Right lobe of liver (tissue), 6 donors: ENCODE measurements around the gene SRPK1. TPM values are rescaled to one million over a fixed set of nuclear protein-coding genes. Genes with fewer than 3 reads are reported as not detected.
A peak's percentile ranks its signal among the peaks of the same experiment; 100 is the strongest.

Experiments
- ATAC-seq, 4 donors: fragments of 200-7000 bp; cut with Tn5 transposase; one replicate each; pipeline ENCODE4 v1.9.1; 2020; ENCODE audit warnings: mild to moderate bottlenecking in 4 of 4, moderate library complexity in 4 of 4
- DNase-seq, 3 donors: peaks; one replicate each; pipeline ENCODE4 v3.0.0-alpha.2; 2020
- H3K27ac ChIP-seq, 3 donors: fragments of 200-600 bp; one replicate each; pipeline ENCODE4 v1.8.0; 2022
- H3K27me3 ChIP-seq, 2 donors: fragments of 200-600 bp; one replicate each; pipeline ENCODE4 v1.8.0; 2022
- H3K36me3 ChIP-seq, 4 donors: fragments of 200-600 bp; sonication (generic) in 1 of 4; one replicate each; pipeline versions ENCODE4 v1.5.1 to v1.8.0; 2017 to 2022; ENCODE audit warnings: control low read depth in 1 of 4
- H3K4me1 ChIP-seq, 4 donors: fragments of 200-600 bp; sonication (generic) in 1 of 4; one replicate each; pipeline versions ENCODE4 v1.5.1 to v1.8.0; 2017 to 2022; ENCODE audit warnings: control low read depth in 1 of 4
- H3K4me3 ChIP-seq, 3 donors: fragments of 200-600 bp; one replicate each; pipeline ENCODE4 v1.8.0; 2022
- H3K9me3 ChIP-seq, 4 donors: fragments of 200-600 bp; sonication (generic) in 1 of 4; one replicate each; pipeline versions ENCODE4 v1.5.1 to v1.8.0; 2017 to 2022; ENCODE audit warnings: control low read depth in 1 of 4
- POLR2A ChIP-seq: fragments of 450-650 bp; IDR thresholded peaks from one replicate; pipeline ENCODE4 v1.6.1; 2017; ENCODE audit warnings: antibody characterized with exemption, mild to moderate bottlenecking
- WGBS: methylation state at CpG from one replicate; pipeline ENCODE4 v1.1.6; 2018; ENCODE audit warnings: low coverage, low lambda C conversion rate; ENCODE audit not compliant: insufficient coverage; ENCODE audit errors: missing lambda C conversion rate; 5-methylcytosine and 5-hydroxymethylcytosine counted together
- intact Hi-C, 2 donors: fragments of 100-400 bp; cut with DNase I; formaldehyde crosslinking; loops; one replicate each; pipeline versions ENCODE4 v1.11.2 to v1.14.1; 2022
- long read RNA-seq: library from polyadenylated mRNA; unstranded; transcript quantifications from one replicate; pipeline ENCODE4 v2.0.0, GENCODE V29; 2019
- total RNA-seq, 6 experiments: library from RNA; depleted of rRNA in 2 of 6; stranded (reverse); fragments of >200 nt in 2 of 6; fragmentation: NEBNext Ultra II Directional in 3 of 6; extraction: Animal tissue kit (Norgen Biotek cat#: 25700) in 3 of 6; gene quantifications; one replicate each; pipeline versions ENCODE4 v1.1.0 to v1.2.4, GENCODE V29; 2016 to 2023
- TF ChIP-seq, protein P1 (sequence below), 4 donors: fragments of 200-600 bp in 3 of 4; fragments of 450-650 bp in 1 of 4; IDR thresholded peaks; one replicate each; pipeline versions ENCODE4 v1.5.1 to v1.8.0; 2016 to 2022; ENCODE audit warnings: antibody characterized with exemption in 4 of 4, mild to moderate bottlenecking in 2 of 4
- donor health status: DM: no; HTN: yes; CAD: no.
- donor health status: DM: no; HTN: no; CAD: no.
- donor health status: DM: no; HTN: no; CAD: no.
- donor health status: DM: no; HTN: yes; CAD: no.
- donor health status: DM: no; HTN: yes; CAD: no.

The SRPK1 gene
- total RNA-seq, result 10 to 100 TPM; 18.4 to 64.1 (median 26.4) TPM
- long read RNA-seq, partial matches to known transcripts, result 11 of 12 reads
- long read RNA-seq, other reads (novel, unspliced or antisense), result 1 of 12 reads

DNA sequence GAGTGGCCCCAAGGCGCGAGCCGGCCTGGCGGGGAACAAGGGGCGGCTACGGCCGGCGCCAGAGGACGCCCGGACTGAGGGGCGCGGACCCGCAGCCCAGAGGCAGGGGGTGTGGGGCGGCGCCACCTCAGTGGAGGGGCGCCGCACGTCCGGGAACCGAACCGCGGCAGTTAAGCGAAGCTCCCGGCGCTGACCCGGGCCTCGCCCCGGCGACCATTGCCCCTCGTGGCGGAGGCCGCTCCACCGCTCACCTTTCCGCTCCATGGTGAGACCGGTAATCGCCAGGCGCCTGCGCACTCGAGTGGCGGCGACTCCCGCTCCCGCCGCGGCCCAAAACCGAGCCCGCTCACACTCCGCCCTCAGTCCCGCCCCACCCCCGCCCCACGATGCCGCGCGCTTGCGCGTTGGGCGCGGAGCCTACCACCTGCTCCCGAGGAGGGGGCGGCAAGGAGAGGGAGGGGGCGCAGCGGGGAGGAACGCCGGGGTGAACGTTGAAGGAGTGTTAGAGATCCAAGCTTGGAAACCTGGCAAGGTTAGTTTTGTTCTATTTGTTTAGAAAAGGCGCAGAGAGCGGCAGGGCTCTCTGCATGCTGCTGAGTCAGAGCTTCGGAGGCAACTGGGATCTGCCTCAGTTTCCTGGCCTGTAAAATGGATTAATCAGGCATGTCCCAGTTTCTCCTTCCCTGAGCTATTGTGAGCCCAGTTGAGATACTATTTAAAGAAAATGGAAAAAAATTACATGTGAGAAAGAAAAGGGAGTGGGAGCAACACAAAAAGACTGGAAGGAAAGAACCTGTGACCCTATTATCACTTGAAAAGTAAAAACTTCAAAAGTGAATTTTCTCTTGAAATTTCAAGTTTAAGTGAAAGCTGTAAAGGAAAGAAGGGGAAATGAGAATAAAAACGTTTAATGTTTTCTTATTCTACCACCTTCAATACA lies at the start of gene SRPK1:
SRPK1 (minus strand) TSS at position 306 of the 940 bp plus-strand sequence; CDS start at position 264, 42 bp downstream.
- 2% methylated on average over 10 of the region's 69 CpGs for WGBS

DNA sequence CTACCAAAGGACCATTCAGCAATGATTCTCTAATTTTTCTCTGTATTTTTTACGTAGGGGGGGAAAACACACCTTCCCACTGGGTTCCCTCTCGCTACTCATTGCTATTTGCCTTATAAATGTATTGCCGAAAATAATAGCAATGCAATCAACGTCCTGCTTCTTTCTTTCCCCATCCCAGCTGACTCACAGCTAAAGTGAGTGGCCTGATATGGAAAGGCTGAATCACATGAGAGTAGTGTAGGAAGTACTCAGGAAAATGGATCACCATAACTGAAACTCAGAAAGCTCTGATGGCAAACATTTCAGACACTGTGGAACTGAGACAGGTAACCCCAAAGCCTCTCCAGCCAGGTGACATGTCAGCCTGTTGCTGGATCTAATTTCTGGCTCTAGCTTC lies 49.3 kb upstream of the SRPK1 start:
- Histone ChIP-seq H3K36me3 (no peaks in the 10 kb centered on the region), H3K27me3 (no peaks in the 10 kb centered on the region), H3K4me1 (peaks cover 0 to 33% (median 10%) of the 10 kb centered on the region in 4 donors), H3K4me3 (no peak overlapping the region), H3K27ac (no peak overlapping the region), H3K9me3 (no peaks in the 10 kb centered on the region)
- intact Hi-C loops, result no loop called here
- WGBS, result 79% methylated on average over 4 of the region's 4 CpGs
- no peak for ATAC-seq
- DNase-seq, result peak in 1 of 3 donors; percentile 11
- TF ChIP-seq, protein P1, sequence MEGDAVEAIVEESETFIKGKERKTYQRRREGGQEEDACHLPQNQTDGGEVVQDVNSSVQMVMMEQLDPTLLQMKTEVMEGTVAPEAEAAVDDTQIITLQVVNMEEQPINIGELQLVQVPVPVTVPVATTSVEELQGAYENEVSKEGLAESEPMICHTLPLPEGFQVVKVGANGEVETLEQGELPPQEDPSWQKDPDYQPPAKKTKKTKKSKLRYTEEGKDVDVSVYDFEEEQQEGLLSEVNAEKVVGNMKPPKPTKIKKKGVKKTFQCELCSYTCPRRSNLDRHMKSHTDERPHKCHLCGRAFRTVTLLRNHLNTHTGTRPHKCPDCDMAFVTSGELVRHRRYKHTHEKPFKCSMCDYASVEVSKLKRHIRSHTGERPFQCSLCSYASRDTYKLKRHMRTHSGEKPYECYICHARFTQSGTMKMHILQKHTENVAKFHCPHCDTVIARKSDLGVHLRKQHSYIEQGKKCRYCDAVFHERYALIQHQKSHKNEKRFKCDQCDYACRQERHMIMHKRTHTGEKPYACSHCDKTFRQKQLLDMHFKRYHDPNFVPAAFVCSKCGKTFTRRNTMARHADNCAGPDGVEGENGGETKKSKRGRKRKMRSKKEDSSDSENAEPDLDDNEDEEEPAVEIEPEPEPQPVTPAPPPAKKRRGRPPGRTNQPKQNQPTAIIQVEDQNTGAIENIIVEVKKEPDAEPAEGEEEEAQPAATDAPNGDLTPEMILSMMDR (IDR thresholded peaks at IDR 0.05), result no peak
- TF ChIP-seq POLR2A, result no peak

More for the DNA sequence above, at the start of gene SRPK1:
- Histone ChIP-seq H3K4me3 (peak within 1 kb of the TSS; percentile 64 to 89 (median 78)), H3K36me3 (no peaks in the 10 kb centered on the region), H3K9me3 (no peaks in the 10 kb centered on the region), H3K27me3 (no peaks in the 10 kb centered on the region), H3K4me1 (peaks cover 0 to 14% (median 5%) of the 10 kb centered on the region in 4 donors), H3K27ac (peak within 1 kb of the TSS; percentile 45 to 76 (median 46))
- ATAC-seq, result peak; percentile 88 to 94 (median 92)
- peak; percentile 94 to 95 (median 95) for DNase-seq
- intact Hi-C loops, result no loop called here
- TF ChIP-seq POLR2A, result peak; percentile 86
- TF ChIP-seq, protein P1 (IDR thresholded peaks at IDR 0.05), result no peak

DNA sequence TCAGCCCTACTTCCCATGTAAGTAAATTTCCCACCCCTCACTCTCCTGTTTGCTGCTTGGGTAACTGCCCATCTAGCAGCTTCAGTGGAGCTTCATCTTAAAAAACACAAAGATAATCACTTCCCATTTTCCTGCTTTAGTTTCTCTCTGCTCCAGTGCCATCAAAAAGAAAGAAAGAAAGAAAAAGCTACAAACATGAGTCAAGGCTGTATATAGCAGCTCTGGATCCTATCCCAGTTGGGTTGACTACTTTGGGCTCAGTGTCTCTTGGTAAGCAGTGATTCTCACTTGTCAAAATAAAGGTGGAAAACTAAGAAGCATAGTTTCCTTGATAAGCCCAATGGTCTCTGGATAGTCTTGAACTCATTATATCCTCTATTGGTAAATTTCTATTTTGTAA lies 48.7 kb upstream of the SRPK1 start:
- TF ChIP-seq, protein P1 (IDR thresholded peaks at IDR 0.05), result no peak
- no peak for TF ChIP-seq POLR2A
- intact Hi-C loops, result no loop called here
- no peaks in the 10 kb centered on the region for H3K9me3 ChIP-seq
- H3K36me3 ChIP-seq, result no peaks in the 10 kb centered on the region
- no peak overlapping the region for H3K4me3 ChIP-seq
- H3K4me1 ChIP-seq, result peaks cover 0 to 33% (median 10%) of the 10 kb centered on the region in 4 donors
- H3K27me3 ChIP-seq, result no peaks in the 10 kb centered on the region
- no peak overlapping the region for H3K27ac ChIP-seq
- no peak for ATAC-seq
- DNase-seq, result no peak

DNA sequence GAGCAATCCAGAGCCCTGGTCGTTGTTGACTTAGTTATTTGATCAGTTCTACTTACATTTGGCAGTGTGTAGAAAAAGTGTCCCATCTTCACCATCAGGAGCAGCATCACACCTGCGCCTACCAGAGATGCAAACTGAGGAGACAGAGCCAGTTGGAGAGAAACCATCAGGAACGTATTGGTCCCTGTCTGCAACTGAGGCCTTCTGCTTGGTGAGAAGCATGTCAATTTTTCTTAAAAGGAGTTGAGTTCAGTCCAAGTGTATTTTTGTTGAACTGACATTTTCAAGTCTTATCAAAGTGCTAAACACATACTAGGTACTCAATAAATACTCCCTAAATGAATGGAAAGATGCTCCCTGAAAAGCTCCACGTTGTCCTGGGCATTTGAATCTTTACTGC lies 47.9 kb upstream of the SRPK1 start:
- TF ChIP-seq POLR2A, result no peak
- TF ChIP-seq, protein P1 (IDR thresholded peaks at IDR 0.05), result no peak
- WGBS, result 89% methylated on average over 4 of the region's 4 CpGs
- ATAC-seq, result no peak
- intact Hi-C loops, result no loop called here
- no peak overlapping the region for H3K4me3 ChIP-seq
- H3K27me3 ChIP-seq, result no peaks in the 10 kb centered on the region
- no peaks in the 10 kb centered on the region for H3K9me3 ChIP-seq
- H3K27ac ChIP-seq, result no peak overlapping the region
- H3K4me1 ChIP-seq, result peaks cover 0 to 25% (median 10%) of the 10 kb centered on the region in 4 donors
- peak in 1 of 3 donors; percentile 19 for DNase-seq
- no peaks in the 10 kb centered on the region for H3K36me3 ChIP-seq
